Measurements from ENCODE around the gene KPNA4. TPM values are rescaled to one million over a fixed set of nuclear protein-coding genes. Genes with fewer than 3 reads are reported as not detected.
A peak's percentile ranks its signal among the peaks of the same experiment; 100 is the strongest.

The KPNA4 gene
- polyA plus RNA-seq, 1 experiment: 28.4 TPM

- no peak for TF ChIP-seq CTCF (IDR thresholded peaks at IDR 0.05; ENCODE audit: low read depth, low read length)
- H3K27ac ChIP-seq (ENCODE audit: low read depth, low read length): no peak overlapping the region
- ChIA-PET POLR2A (no interaction called here), CTCF (interaction anchor here (0.6 kb wide), 1 partner anchor 519 kb away, joined by 3 read pairs; no protein-coding TSS in a partner anchor)
- H3K4me3 ChIP-seq (ENCODE audit: low read depth, low read length): no peak overlapping the region
- peaks cover 2% of the 10 kb centered on the region for H3K27me3 ChIP-seq (ENCODE audit: control insufficient read depth, insufficient read depth, low read length)
- no peak for DNase-seq (ENCODE audit: low read depth, low spot score)
- H3K9me3 ChIP-seq (ENCODE audit: control insufficient read depth, insufficient read depth, low read length): no peaks in the 10 kb centered on the region
Observed at GRCh38 chr3:160580938-160581337, 15.6 kb upstream of the KPNA4 start.

- CTCF ChIA-PET: no interaction called here
- H3K4me3 ChIP-seq (ENCODE audit: low read depth, low read length): no peak overlapping the region
- 0 out of 2 replicates have a peak, but pooled peaks have one; percentile 8 for TF ChIP-seq CTCF (IDR thresholded peaks at IDR 0.05; ENCODE audit: low read depth, low read length)
- peaks cover 7% of the 10 kb centered on the region; the same call in 1 of the 2 replicates for H3K9me3 ChIP-seq (ENCODE audit: control insufficient read depth, insufficient read depth, low read length)
- no peaks in the 10 kb centered on the region for H3K27me3 ChIP-seq (ENCODE audit: control insufficient read depth, insufficient read depth, low read length)
- POLR2A ChIA-PET: no interaction called here
- no peak overlapping the region for H3K27ac ChIP-seq (ENCODE audit: low read depth, low read length)
- no peak for DNase-seq (ENCODE audit: low read depth, low spot score)
Observed at GRCh38 chr3:160577556-160578195, 12.3 kb upstream of the KPNA4 start.

GRCh38 chr3:160577093-160577492, 11.7 kb upstream of the KPNA4 start:
- no peaks in the 10 kb centered on the region for H3K27me3 ChIP-seq (ENCODE audit: control insufficient read depth, insufficient read depth, low read length)
- no peak for TF ChIP-seq CTCF (IDR thresholded peaks at IDR 0.05; ENCODE audit: low read depth, low read length)
- no peak overlapping the region for H3K4me3 ChIP-seq (ENCODE audit: low read depth, low read length)
- ChIA-PET CTCF (no interaction called here), POLR2A (no interaction called here)
- H3K9me3 ChIP-seq (ENCODE audit: control insufficient read depth, insufficient read depth, low read length): peaks cover 7% of the 10 kb centered on the region; the same call in 1 of the 2 replicates
- no peak for DNase-seq (ENCODE audit: low read depth, low spot score)
- H3K27ac ChIP-seq (ENCODE audit: low read depth, low read length): no peak overlapping the region

GRCh38 chr3:160576621-160577020, 11.2 kb upstream of the KPNA4 start:
- DNase-seq (ENCODE audit: low read depth, low spot score): no peak
- ChIA-PET CTCF (no interaction called here), POLR2A (no interaction called here)
- Histone ChIP-seq H3K27ac (ENCODE audit: low read depth, low read length) (no peak overlapping the region), H3K27me3 (ENCODE audit: control insufficient read depth, insufficient read depth, low read length) (no peaks in the 10 kb centered on the region), H3K9me3 (ENCODE audit: control insufficient read depth, insufficient read depth, low read length) (peaks cover 7% of the 10 kb centered on the region; the same call in 1 of the 2 replicates), H3K4me3 (ENCODE audit: low read depth, low read length) (no peak overlapping the region)
- TF ChIP-seq CTCF (IDR thresholded peaks at IDR 0.05; ENCODE audit: low read depth, low read length): no peak

- TF ChIP-seq CTCF (IDR thresholded peaks at IDR 0.05; ENCODE audit: low read depth, low read length): no peak
- CTCF ChIA-PET: no interaction called here
- H3K27ac ChIP-seq (ENCODE audit: low read depth, low read length): no peak overlapping the region
- POLR2A ChIA-PET: no interaction called here
- peaks cover 7% of the 10 kb centered on the region; the same call in 1 of the 2 replicates for H3K9me3 ChIP-seq (ENCODE audit: control insufficient read depth, insufficient read depth, low read length)
- H3K4me3 ChIP-seq (ENCODE audit: low read depth, low read length): no peak overlapping the region
- DNase-seq (ENCODE audit: low read depth, low spot score): no peak
- H3K27me3 ChIP-seq (ENCODE audit: control insufficient read depth, insufficient read depth, low read length): no peaks in the 10 kb centered on the region
Observed at GRCh38 chr3:160575589-160575988, 10.2 kb upstream of the KPNA4 start.

Measured in AG04450 (cell line).